Panc1 (cell line): ENCODE results near the gene GRID1. TPM values are rescaled to one million over a fixed set of nuclear protein-coding genes. Genes with fewer than 3 reads are reported as not detected.

Experiments used
- ATAC-seq: fragments of 200-7000 bp; cut with Tn5 transposase; 2 replicates; pipeline ENCODE4 v1.9.1; 2020; ENCODE audit warnings: mild to moderate bottlenecking, moderate library complexity
- BruUV-seq: library from RNA; stranded (reverse); fragments of 400-500 nt; replicated peaks from 2 replicates; lab custom pipeline; 2021; lab: Mats Ljungman, UMichigan
- CTCF ChIA-PET: fragments of 300-600 bp; sonication (Branson Sonifier 250); formaldehyde crosslinking; loops from one replicate; lab custom pipeline; 2022; ENCODE audit warnings: antibody characterized with exemption; lab: Charles Lee
- POLR2A ChIA-PET: fragments of 300-600 bp; sonication (Branson Sonifier 250); formaldehyde crosslinking; loops from one replicate; lab custom pipeline; 2022; ENCODE audit warnings: antibody characterized with exemption; lab: Charles Lee
- DNase-seq: peaks from one replicate; pipeline ENCODE4 v3.0.0-alpha.2; 2010; ENCODE audit warnings: low read depth, low spot score
- H3K27ac ChIP-seq: 2 replicates; pipeline ENCODE4 v1.5.1; 2011; ENCODE audit warnings: mild to moderate bottlenecking, low read length, inconsistent platforms
- H3K27me3 ChIP-seq: fragments of 200-500 bp; sonication (Bioruptor generic); 2 replicates; pipeline ENCODE4 v1.6.0; 2014; ENCODE audit warnings: low read length, inconsistent platforms; ENCODE audit not compliant: control insufficient read depth, insufficient read depth
- H3K36me3 ChIP-seq: fragments of 200-500 bp; sonication (Bioruptor generic); 2 replicates; pipeline ENCODE4 v1.5.1; 2014; ENCODE audit warnings: inconsistent platforms, mild to moderate bottlenecking, low read length, moderate library complexity; ENCODE audit not compliant: control insufficient read depth, insufficient read depth
- H3K4me1 ChIP-seq: 2 replicates; pipeline ENCODE4 v1.5.1; 2011; ENCODE audit warnings: inconsistent platforms, mild to moderate bottlenecking, low read length, moderate library complexity; ENCODE audit not compliant: control insufficient read depth, insufficient read depth
- H3K4me3 ChIP-seq, 2 experiments: 2 replicates each; pipeline ENCODE4 v1.5.1; 2011 to 2012; ENCODE audit warnings: low read depth in 2 of 2, low read length in 2 of 2, mild to moderate bottlenecking in 2 of 2, inconsistent platforms in 1 of 2, moderate library complexity in 1 of 2
- H3K9me3 ChIP-seq: fragments of 200-500 bp; sonication (Bioruptor generic); 2 replicates; pipeline ENCODE4 v1.5.1; 2014; ENCODE audit warnings: low read depth, mild to moderate bottlenecking, inconsistent platforms, low read length, moderate library complexity; ENCODE audit not compliant: control insufficient read depth, insufficient read depth
- CTCF ChIP-seq: fragments of 450-650 bp; IDR thresholded peaks from 2 replicates; pipeline ENCODE4 v1.5.1; 2017; ENCODE audit warnings: mild to moderate bottlenecking
- POLR2AphosphoS5 ChIP-seq: IDR thresholded peaks from 2 replicates; pipeline ENCODE4 v1.6.1; 2012; ENCODE audit warnings: mild to moderate bottlenecking, low read depth, low read length, moderate library complexity
- REST ChIP-seq, 2 experiments: IDR thresholded peaks; 2 replicates each; pipeline ENCODE4 v1.6.1; 2011 to 2012; ENCODE audit warnings: low read depth in 2 of 2, control low read depth in 1 of 2, low read length in 1 of 2, mild to moderate bottlenecking in 1 of 2, moderate library complexity in 1 of 2; ENCODE audit not compliant: insufficient read depth in 1 of 2
- SIN3A ChIP-seq: IDR thresholded peaks from 2 replicates; pipeline ENCODE4 v1.6.1; 2012; ENCODE audit warnings: low read depth, mild to moderate bottlenecking, low read length, moderate library complexity, borderline replicate concordance; ENCODE audit not compliant: insufficient read depth
- TCF7L2 ChIP-seq: IDR thresholded peaks from 2 replicates; pipeline ENCODE4 v1.6.1; 2011; ENCODE audit warnings: mild to moderate bottlenecking, low read depth, low read length, inconsistent platforms
- in situ Hi-C: cut with HindIII; loops from 2 replicates; pipeline ENCODE4 v1.10.0; 2016; ENCODE audit warnings: low sequenced_read_pairs, low pct_unique_long_range_greater_than_20kb
- intact Hi-C: fragments of 100-400 bp; cut with micrococcal nuclease; formaldehyde crosslinking; loops from one replicate; pipeline ENCODE4 v1.10.0; 2022; ENCODE audit not compliant: unreplicated experiment
- total RNA-seq: library from RNA; stranded (reverse); gene quantifications from one replicate; pipeline ENCODE4 v1.2.1, GENCODE V29; 2021; ENCODE audit not compliant: unreplicated experiment

GRID1 gene
- total RNA-seq, 1 experiment from 2014 or later: 2.3 TPM

GRCh38 chr10:86392723-86393094, 26.1 kb upstream of the GRID1 start:
- POLR2A ChIA-PET: interaction anchor here (0.7 kb wide), 1 partner anchor 10 kb away, joined by 3 read pairs; no protein-coding TSS in a partner anchor

GRCh38 chr10:86391986-86392722, 25.6 kb upstream of the GRID1 start:
- Histone ChIP-seq H3K9me3 (no peaks in the 10 kb centered on the region), H3K4me1 (no peaks in the 10 kb centered on the region), H3K27me3 (no peaks in the 10 kb centered on the region), H3K36me3 (no peaks in the 10 kb centered on the region), H3K27ac (no peak overlapping the region), H3K4me3 (no peak overlapping the region)
- in situ Hi-C loops: no loop called here
- CTCF ChIA-PET: no interaction called here
- no TSS peak for BruUV-seq
- no peak for DNase-seq
- POLR2A ChIA-PET: interaction anchor here (0.7 kb wide), 1 partner anchor 11 kb away, joined by 3 read pairs; no protein-coding TSS in a partner anchor
- intact Hi-C loops: no loop called here
- TF ChIP-seq TCF7L2 (no peak), CTCF (no peak), REST (IDR thresholded peaks at IDR 0.05; ENCODE audit: insufficient read depth in 1 of 2, low read depth in 2 of 2, low read length in 1 of 2) (no peak), SIN3A (no peak), POLR2AphosphoS5 (no peak)
- no peak for ATAC-seq

More at GRCh38 chr10:86392723-86393094, 26.1 kb upstream of the GRID1 start:
- Histone ChIP-seq H3K36me3 (no peaks in the 10 kb centered on the region), H3K27ac (no peak overlapping the region), H3K4me1 (no peaks in the 10 kb centered on the region), H3K4me3 (no peak overlapping the region), H3K9me3 (no peaks in the 10 kb centered on the region), H3K27me3 (no peaks in the 10 kb centered on the region)
- BruUV-seq: no TSS peak
- CTCF ChIA-PET: no interaction called here
- DNase-seq: no peak
- in situ Hi-C loops (no loop called here), intact Hi-C loops (no loop called here)
- TF ChIP-seq POLR2AphosphoS5 (no peak), CTCF (no peak), TCF7L2 (no peak), SIN3A (no peak), REST (IDR thresholded peaks at IDR 0.05; ENCODE audit: insufficient read depth in 1 of 2, low read depth in 2 of 2, low read length in 1 of 2) (no peak)
- no peak for ATAC-seq
